ENCODE measurements around the gene N4BP2L1.

GRCh38 chr13:32471187-32471922 lies 43.4 kb upstream of the N4BP2L1 start:
- TF ChIP-seq CTCF (IDR thresholded peaks at IDR 0.05; ENCODE audit: low read depth, low read length) (no peak), POLR2A (IDR thresholded peaks at IDR 0.05; ENCODE audit: extremely low read depth, insufficient read length) (no peak), MAX (IDR thresholded peaks at IDR 0.05; ENCODE audit: low read depth, low read length) (no peak), MYC (IDR thresholded peaks at IDR 0.05; ENCODE audit: low read depth, low read length) (no peak)
